IPS DF 6.9 (cell line): ENCODE results near the gene ITGA1.
"Not testable (repeated sequence)": the region's sequence is repeated elsewhere in the genome, so short reads cannot be mapped to it uniquely, and the experiment has no call there.

Experiments used
- DNase-seq: peaks from one replicate; pipeline ENCODE4 v3.0.0-alpha.2; 2013; ENCODE audit warnings: low read depth, low spot score
- H3K27ac ChIP-seq: one replicate; pipeline ENCODE4 v1.5.1; 2013; ENCODE audit warnings: low read length, control low read depth
- H3K27me3 ChIP-seq: 2 replicates; pipeline ENCODE4 v1.6.1; 2013; ENCODE audit warnings: mild to moderate bottlenecking, low read length; ENCODE audit not compliant: control insufficient read depth, insufficient read depth
- H3K36me3 ChIP-seq: 2 replicates; pipeline ENCODE4 v1.6.1; 2013; ENCODE audit warnings: low read length; ENCODE audit not compliant: control insufficient read depth, insufficient read depth
- H3K4me1 ChIP-seq: 2 replicates; pipeline ENCODE4 v1.6.1; 2013; ENCODE audit warnings: low read length; ENCODE audit not compliant: control insufficient read depth, insufficient read depth
- H3K4me3 ChIP-seq: 2 replicates; pipeline ENCODE4 v1.5.1; 2013; ENCODE audit warnings: mild to moderate bottlenecking, low read length
- H3K9me3 ChIP-seq: 2 replicates; pipeline ENCODE4 v1.6.1; 2013; ENCODE audit warnings: low read length, inconsistent platforms; ENCODE audit not compliant: control insufficient read depth, insufficient read depth
- WGBS: extraction: QIAGEN DNeasy Blood & Tissue Kit; methylation state at CpG from one replicate; pipeline ENCODE4 v1.1.7; 2013; ENCODE audit warnings: mixed read lengths, missing lambda C conversion rate; ENCODE audit not compliant: insufficient read length, insufficient coverage; 5-methylcytosine and 5-hydroxymethylcytosine counted together

ITGA1 gene

DNA sequence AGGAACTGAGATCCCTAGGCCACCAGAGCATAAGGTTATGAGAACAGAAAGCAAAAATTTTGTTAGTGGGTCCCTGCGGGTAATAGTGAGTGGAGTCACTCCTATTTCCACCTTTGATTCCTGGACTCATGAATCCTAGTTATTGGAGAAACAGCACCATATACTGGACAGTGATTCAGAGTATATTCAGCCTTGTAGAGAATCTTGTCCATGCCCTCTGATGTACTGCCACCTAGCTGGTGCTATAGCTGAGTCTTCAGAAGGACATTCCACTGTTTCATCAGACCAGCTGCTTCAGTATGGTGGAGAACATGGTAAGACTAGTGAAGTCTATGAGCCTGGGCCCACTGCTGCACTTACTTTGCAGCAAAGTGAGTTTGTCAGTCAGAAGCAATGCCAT, 176.4 kb downstream of the ITGA1 start:
- H3K4me3 ChIP-seq: no peak overlapping the region
- no peaks in the 10 kb centered on the region for H3K4me1 ChIP-seq
- no peak for DNase-seq
- H3K36me3 ChIP-seq: no peaks in the 10 kb centered on the region
- H3K27ac ChIP-seq: no peak overlapping the region
- H3K9me3 ChIP-seq: no peaks in the 10 kb centered on the region
- H3K27me3 ChIP-seq: no peaks in the 10 kb centered on the region
- WGBS: no CpG with 5 or more reads among the region's 1 CpG

DNA sequence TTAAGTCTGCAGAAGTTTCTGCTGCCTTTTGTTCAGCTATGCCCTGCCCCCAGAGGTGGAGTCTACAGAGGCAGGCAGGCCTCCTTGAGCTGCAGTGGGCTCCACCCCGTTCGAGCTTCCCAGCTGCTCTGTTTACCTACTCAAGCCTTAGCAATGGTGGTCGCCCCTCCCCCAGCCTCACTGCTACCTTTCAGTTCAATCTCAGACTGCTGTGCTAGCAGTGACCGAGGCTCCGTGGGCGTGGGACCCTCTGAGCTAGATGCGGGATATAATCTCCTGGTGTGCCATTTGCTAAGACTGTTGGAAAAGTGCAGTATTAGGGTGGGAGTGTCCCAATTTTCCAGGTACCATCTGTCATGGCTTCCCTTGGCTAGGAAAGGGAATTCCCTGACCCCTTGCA, 188.4 kb downstream of the ITGA1 start:
- not testable (repeated sequence) for H3K4me1 ChIP-seq, H3K4me3 ChIP-seq, H3K27ac ChIP-seq, DNase-seq, H3K9me3 ChIP-seq, H3K36me3 ChIP-seq, H3K27me3 ChIP-seq
- no CpG with 5 or more reads among the region's 7 CpGs for whole genome bisulfite sequencing

DNA sequence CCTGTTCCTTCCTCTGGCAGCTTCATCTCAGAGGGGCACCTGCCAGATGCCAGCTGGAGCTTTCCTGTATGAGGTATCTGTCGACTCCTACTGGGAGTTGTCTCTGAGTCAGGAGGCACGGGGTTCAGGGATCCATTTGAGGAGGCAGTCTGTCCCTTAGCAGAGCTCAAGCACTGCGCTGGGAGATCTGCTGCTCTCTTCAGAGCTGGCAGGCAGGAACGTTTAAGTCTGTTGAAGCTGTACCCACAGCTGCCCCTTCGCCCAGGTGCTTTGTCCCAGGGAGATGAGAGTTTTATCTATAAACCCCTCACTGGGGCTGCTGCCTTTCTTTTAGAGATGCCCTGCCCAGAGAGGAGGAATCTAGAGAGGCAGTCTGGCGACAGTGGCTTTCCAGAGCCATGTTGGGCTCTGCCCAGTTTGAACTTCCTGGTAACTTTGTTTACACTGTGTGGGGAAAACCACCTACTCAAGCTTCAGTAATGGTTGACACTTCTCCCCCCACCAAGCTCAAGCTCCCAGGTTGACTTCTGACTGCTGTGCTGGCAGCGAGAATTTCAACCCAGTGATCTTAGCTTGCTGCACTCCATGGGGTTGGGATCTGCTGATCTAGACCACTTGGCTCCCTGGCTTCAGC, 189.7 kb downstream of the ITGA1 start:
- no peak for DNase-seq
- Histone ChIP-seq H3K9me3 (no peaks in the 10 kb centered on the region), H3K4me3 (no peak overlapping the region), H3K27ac (no peak overlapping the region), H3K27me3 (no peaks in the 10 kb centered on the region), H3K36me3 (no peaks in the 10 kb centered on the region), H3K4me1 (no peaks in the 10 kb centered on the region)
- no CpG with 5 or more reads among the region's 7 CpGs for WGBS

GRCh38 chr5:52981507-52981906, 193.8 kb downstream of the ITGA1 start:
- Histone ChIP-seq H3K4me3 (no peak overlapping the region), H3K4me1 (no peaks in the 10 kb centered on the region), H3K9me3 (no peaks in the 10 kb centered on the region), H3K27ac (no peak overlapping the region), H3K27me3 (no peaks in the 10 kb centered on the region), H3K36me3 (no peaks in the 10 kb centered on the region)
- no CpG with 5 or more reads among the region's 4 CpGs for WGBS
- DNase-seq: no peak

DNA sequence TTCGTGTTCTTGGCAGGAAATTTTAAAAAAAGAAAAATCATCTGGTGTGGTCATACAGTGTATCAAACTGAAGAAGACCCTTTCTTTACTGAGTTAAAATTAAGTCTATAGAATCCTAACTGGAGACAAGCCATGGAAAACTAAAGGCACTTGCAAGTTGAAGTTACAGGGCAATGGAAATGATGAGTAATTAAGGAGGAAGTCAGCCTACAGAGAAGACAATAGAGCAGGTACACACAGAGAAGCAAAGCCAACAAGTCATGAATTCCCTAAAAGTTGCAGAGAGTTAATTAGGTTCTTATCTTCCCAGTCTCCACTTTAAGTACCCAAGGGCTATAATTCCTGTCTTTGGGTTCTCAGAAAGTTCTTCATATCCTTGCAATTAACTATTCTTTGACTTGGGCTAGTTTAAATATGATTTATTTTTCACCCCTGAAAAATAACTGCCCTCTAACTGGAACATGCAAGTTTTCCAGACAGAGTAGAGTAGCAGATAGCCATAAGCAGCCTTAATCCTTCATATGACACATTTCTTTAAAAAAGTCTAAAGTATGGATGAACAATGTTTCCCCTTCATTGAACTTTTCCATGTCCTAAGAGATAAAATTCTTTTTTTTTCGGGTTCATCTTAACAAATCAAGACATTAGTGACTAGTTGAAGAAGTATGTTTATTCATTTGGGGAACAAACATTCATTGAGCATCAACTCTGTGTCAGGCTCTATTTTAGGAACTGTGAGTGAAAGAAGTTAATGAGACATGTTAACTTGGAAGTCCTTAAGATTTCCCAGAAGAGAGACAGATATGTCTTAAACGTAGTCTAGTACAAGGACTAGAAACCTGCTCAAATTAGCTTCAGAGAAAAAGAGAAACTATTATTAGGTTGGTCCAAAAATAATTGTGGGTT, 196.3 kb downstream of the ITGA1 start:
- Histone ChIP-seq H3K9me3 (no peaks in the 10 kb centered on the region), H3K36me3 (no peaks in the 10 kb centered on the region), H3K27me3 (no peaks in the 10 kb centered on the region), H3K27ac (no peak overlapping the region), H3K4me3 (no peak overlapping the region), H3K4me1 (no peaks in the 10 kb centered on the region)
- DNase-seq: no peak
- no CpG with 5 or more reads among the region's 3 CpGs for WGBS

GRCh38 chr5:52985306-52985705, 197.6 kb downstream of the ITGA1 start:
- 100% methylated on average over 1 of the region's 3 CpGs for WGBS
- H3K27me3 ChIP-seq: no peaks in the 10 kb centered on the region
- no peaks in the 10 kb centered on the region for H3K36me3 ChIP-seq
- DNase-seq: no peak
- no peak overlapping the region for H3K27ac ChIP-seq
- no peaks in the 10 kb centered on the region for H3K4me1 ChIP-seq
- no peaks in the 10 kb centered on the region for H3K9me3 ChIP-seq
- no peak overlapping the region for H3K4me3 ChIP-seq

DNA sequence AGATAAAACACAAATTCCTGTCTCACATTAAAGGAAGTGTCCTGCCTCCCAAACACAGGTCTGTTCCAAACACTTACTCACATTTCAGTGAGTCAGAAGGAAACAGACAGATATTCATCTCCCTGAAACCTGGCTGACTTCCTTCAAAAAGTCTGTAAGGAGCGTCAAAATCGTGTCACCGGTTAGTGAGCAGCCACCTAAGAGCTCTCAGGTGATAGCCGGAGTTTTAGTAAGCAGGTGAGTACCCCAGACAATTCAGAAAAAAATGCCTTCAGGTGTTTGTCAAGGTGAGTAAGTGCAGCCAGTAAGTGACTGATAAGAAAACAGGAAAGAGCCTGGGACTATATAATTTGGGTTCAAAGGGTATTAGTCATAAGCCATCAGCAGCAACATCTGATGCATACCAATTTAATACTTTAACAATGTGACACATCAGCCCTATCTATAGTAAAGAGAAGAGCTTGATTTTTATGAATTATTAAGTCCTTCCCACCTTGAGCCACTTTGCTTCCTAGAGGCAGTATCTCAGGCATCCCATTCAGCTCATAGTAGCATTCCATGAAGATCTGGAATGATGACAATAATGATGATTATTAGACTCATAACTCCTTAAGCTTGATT, 200.1 kb downstream of the ITGA1 start:
- WGBS: no CpG with 5 or more reads among the region's 4 CpGs
- H3K4me3 ChIP-seq: no peak overlapping the region
- H3K36me3 ChIP-seq: no peaks in the 10 kb centered on the region
- no peaks in the 10 kb centered on the region for H3K27me3 ChIP-seq
- no peaks in the 10 kb centered on the region for H3K9me3 ChIP-seq
- H3K27ac ChIP-seq: no peak overlapping the region
- H3K4me1 ChIP-seq: no peaks in the 10 kb centered on the region
- no peak for DNase-seq

DNA sequence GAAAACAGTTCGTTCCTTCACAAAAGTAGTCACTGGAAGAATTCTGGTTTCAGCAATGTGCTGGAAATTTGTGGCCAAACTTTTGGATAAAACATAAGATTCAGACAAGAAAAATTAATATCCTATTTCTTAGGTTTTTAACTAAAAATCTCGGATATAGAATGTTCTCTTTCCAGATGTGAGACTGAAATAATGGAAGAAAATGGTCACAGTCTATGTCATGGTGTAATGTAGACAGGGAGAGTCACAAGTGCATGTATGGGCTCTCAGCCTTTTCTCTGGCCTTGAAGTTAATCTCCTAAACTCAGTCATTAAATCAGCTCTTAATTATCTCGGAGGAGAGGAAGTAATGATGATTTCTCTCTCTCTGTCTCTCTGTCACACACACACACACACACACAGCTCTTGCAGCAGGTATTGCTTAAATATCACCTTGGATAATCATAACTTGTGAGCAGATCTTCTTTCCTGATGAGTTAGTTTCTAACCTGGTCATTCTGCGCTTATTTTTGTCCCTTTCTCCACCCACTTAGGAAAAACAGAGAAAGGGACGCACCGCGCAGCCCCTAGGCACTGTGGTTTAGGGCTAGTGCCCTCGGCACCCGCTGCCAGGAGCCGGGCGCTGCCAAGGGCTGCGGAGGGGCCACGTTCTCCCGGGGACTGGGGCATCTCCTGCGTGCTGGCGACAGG, 200.8 kb downstream of the ITGA1 start:
- DNase-seq: no peak
- no peaks in the 10 kb centered on the region for H3K27me3 ChIP-seq
- H3K36me3 ChIP-seq: no peaks in the 10 kb centered on the region
- no peaks in the 10 kb centered on the region for H3K4me1 ChIP-seq
- no peak overlapping the region for H3K27ac ChIP-seq
- H3K4me3 ChIP-seq: peak overlapping the region; percentile 62; the same call in 1 of the 2 replicates
- WGBS: no CpG with 5 or more reads among the region's 16 CpGs
- no peaks in the 10 kb centered on the region for H3K9me3 ChIP-seq

- H3K4me1 ChIP-seq: no peaks in the 10 kb centered on the region
- no peaks in the 10 kb centered on the region for H3K27me3 ChIP-seq
- peak within 1 kb of the TSS; percentile 62 for H3K4me3 ChIP-seq
- no CpG with 5 or more reads among the region's 64 CpGs for WGBS
- DNase-seq: no peak
- no peaks in the 10 kb centered on the region for H3K36me3 ChIP-seq
- H3K27ac ChIP-seq: no peak within 1 kb of the TSS
- no peaks in the 10 kb centered on the region for H3K9me3 ChIP-seq
Measured at GRCh38 chr5:52989025-52989780, 201.5 kb downstream of the ITGA1 start, which contains the start of gene ITGA2. Gene ITGA2, plus strand, starts transcription at chr5:52989352. Its CDS starts 117 bp downstream, at chr5:52989469.
